ENCODE measurements around the gene SRRT.
"Not testable (repeated sequence)": the region's sequence is repeated elsewhere in the genome, so short reads cannot be mapped to it uniquely, and the experiment has no call there.

SRRT gene

GRCh38 chr7:100895956-100896731 is 21.2 kb downstream of the SRRT start:
- DNase-seq: peak; percentile 17 to 35

- peak; percentile 44 to 51 for DNase-seq
These were observed 22.1 kb downstream of the SRRT start for GRCh38 chr7:100896732-100897608.

- DNase-seq: no peak
These were observed 23.0 kb downstream of the SRRT start for GRCh38 chr7:100897772-100898454.

GRCh38 chr7:100899432-100899831 is 24.5 kb downstream of the SRRT start:
- no peak for DNase-seq

GRCh38 chr7:100900978-100901377 is 26.1 kb downstream of the SRRT start:
- DNase-seq: no peak

- DNase-seq: no peak
These were observed 27.0 kb downstream of the SRRT start for GRCh38 chr7:100901921-100902332.

- DNase-seq: no peak
These were observed 27.7 kb downstream of the SRRT start for GRCh38 chr7:100902638-100903037.

GRCh38 chr7:100908512-100908911 is 33.6 kb downstream of the SRRT start:
- no peak for DNase-seq

- DNase-seq: not testable (repeated sequence)
These were observed 35.5 kb downstream of the SRRT start for GRCh38 chr7:100910443-100910842.

- DNase-seq: no peak
These were observed 36.6 kb downstream of the SRRT start for GRCh38 chr7:100911484-100911883.

- DNase-seq: no peak
These were observed 39.4 kb downstream of the SRRT start for GRCh38 chr7:100914208-100914878.

- DNase-seq: no peak
These were observed 40.1 kb downstream of the SRRT start for GRCh38 chr7:100914879-100915447.

- DNase-seq: not testable (repeated sequence)
These were observed 44.4 kb downstream of the SRRT start for GRCh38 chr7:100919335-100919734.

- not testable (repeated sequence) for DNase-seq
These were observed 45.0 kb downstream of the SRRT start for GRCh38 chr7:100919779-100920437.

- DNase-seq: no peak
These were observed 46.1 kb downstream of the SRRT start for GRCh38 chr7:100921039-100921438.

GRCh38 chr7:100923616-100924015 is 48.7 kb downstream of the SRRT start:
- DNase-seq: not testable (repeated sequence)

- DNase-seq: no peak
These were observed 54.9 kb downstream of the SRRT start for GRCh38 chr7:100929808-100930174.

- no peak for DNase-seq
These were observed 58.8 kb downstream of the SRRT start for GRCh38 chr7:100933734-100934133.

- DNase-seq: not testable (repeated sequence)
These were observed 60.5 kb downstream of the SRRT start for GRCh38 chr7:100935381-100935780.

GRCh38 chr7:100936167-100936566 is 61.3 kb downstream of the SRRT start:
- DNase-seq: not testable (repeated sequence)

All from NCI-H1930 (cell line).